HepG2 (cell line): ENCODE data around the gene ASIC3. TPM values are rescaled to one million over a fixed set of nuclear protein-coding genes. Genes with fewer than 3 reads are reported as not detected.
A peak's percentile ranks its signal among the peaks of the same experiment; 100 is the strongest.

Experiments used
- ARNTL ChIP-seq: sonication (generic); formaldehyde crosslinking; IDR thresholded peaks from 2 replicates; pipeline ENCODE4 v1.4.0; 2020; ENCODE audit warnings: mild to moderate bottlenecking, missing genetic modification reagents
- CBX1 ChIP-seq: IDR thresholded peaks from one replicate; pipeline ENCODE4 v1.6.1; 2016; ENCODE audit warnings: antibody characterized with exemption, low read depth
- DNMT3B ChIP-seq: conservative IDR thresholded peaks from 2 replicates; pipeline ENCODE4 v1.6.1; 2016; ENCODE audit warnings: missing biosample characterization, control low read depth
- FOXK1 ChIP-seq: sonication (generic); formaldehyde crosslinking; IDR thresholded peaks from 2 replicates; pipeline ENCODE4 v1.4.0; 2020; ENCODE audit warnings: low read depth, missing genetic modification reagents, borderline replicate concordance
- RAD21 ChIP-seq: fragments of 450-650 bp; formaldehyde crosslinking; IDR thresholded peaks from 2 replicates; pipeline ENCODE4 v1.5.0; 2020; ENCODE audit warnings: mild to moderate bottlenecking
- SKIL ChIP-seq: sonication (generic); formaldehyde crosslinking; IDR thresholded peaks from 2 replicates; pipeline ENCODE4 v1.8.0; 2022; ENCODE audit warnings: missing genetic modification reagents, mild to moderate bottlenecking, moderate library complexity, borderline replicate concordance
- SMAD9 ChIP-seq: sonication (generic); formaldehyde crosslinking; IDR thresholded peaks from 2 replicates; pipeline ENCODE4 v1.5.1; 2020; ENCODE audit warnings: mild to moderate bottlenecking, missing genetic modification reagents
- THRA ChIP-seq: sonication (generic); formaldehyde crosslinking; IDR thresholded peaks from 2 replicates; pipeline ENCODE4 v1.4.0; 2020; ENCODE audit warnings: missing genetic modification reagents, borderline replicate concordance
- ZNF326 ChIP-seq: sonication (generic); formaldehyde crosslinking; IDR thresholded peaks from 2 replicates; pipeline ENCODE4 v1.4.0; 2020; ENCODE audit warnings: missing genetic modification reagents, borderline replicate concordance
- ZNF331 ChIP-seq: sonication (generic); formaldehyde crosslinking; IDR thresholded peaks from 2 replicates; pipeline ENCODE4 v1.4.0; 2020; ENCODE audit warnings: missing genetic modification reagents
- ZNF446 ChIP-seq: sonication (generic); formaldehyde crosslinking; IDR thresholded peaks from 2 replicates; pipeline ENCODE4 v1.5.0; 2020; ENCODE audit warnings: mild to moderate bottlenecking, missing genetic modification reagents
- ZNF598 ChIP-seq: sonication (generic); formaldehyde crosslinking; IDR thresholded peaks from 2 replicates; pipeline ENCODE4 v1.5.1; 2020; ENCODE audit warnings: mild to moderate bottlenecking, missing genetic modification reagents, borderline replicate concordance
- ZNF652 ChIP-seq: IDR thresholded peaks from 2 replicates; pipeline ENCODE4 v1.6.1; 2016; ENCODE audit warnings: low read depth, borderline replicate concordance
- ZNF883 ChIP-seq: sonication (generic); formaldehyde crosslinking; IDR thresholded peaks from 2 replicates; pipeline ENCODE4 v1.5.1; 2020; ENCODE audit warnings: mild to moderate bottlenecking, missing genetic modification reagents; ENCODE audit errors: not compliant biosample characterization
- polyA plus RNA-seq, 8 experiments: library from polyadenylated mRNA; depleted of rRNA in 3 of 8; stranded (reverse) in 7 of 8; unstranded in 1 of 8; fragments of >200 nt; fragmentation: Illumina TruSeq in 4 of 8; extraction: Trizol in 4 of 8; gene quantifications; 2 replicates each; pipeline versions ENCODE4 v1.2.1 to v1.2.3, GENCODE V29; 2011 to 2016; ENCODE audit warnings: low read depth in 4 of 8, missing spikeins in 1 of 8, mixed read lengths in 1 of 8; ENCODE audit not compliant: insufficient read depth in 1 of 8
- total RNA-seq, 5 experiments: library from RNA; depleted of rRNA; stranded (reverse); fragments of >200 nt; fragmentation: Illumina TruSeq; extraction: Trizol; gene quantifications; 2 replicates each; pipeline ENCODE4 v1.2.3, GENCODE V29; 2016; ENCODE audit warnings: low read depth in 1 of 5
- TF ChIP-seq, protein P1 (sequence below): sonication (generic); formaldehyde crosslinking; IDR thresholded peaks from 2 replicates; pipeline ENCODE4 v1.9.0; 2021; ENCODE audit warnings: mild to moderate bottlenecking, missing genetic modification reagents
- TF ChIP-seq, protein P2 (sequence below): sonication (generic); formaldehyde crosslinking; IDR thresholded peaks from 2 replicates; pipeline ENCODE4 v1.8.1; 2023; ENCODE audit warnings: mild to moderate bottlenecking, missing genetic modification reagents, borderline replicate concordance

ASIC3 gene
- total and polyA plus RNA-seq, 2 of the 13 experiments (the other 11 are each of a cell fraction or from before 2014, with no cell fraction given) = 0.51 TPM; not detected in 1

DNA sequence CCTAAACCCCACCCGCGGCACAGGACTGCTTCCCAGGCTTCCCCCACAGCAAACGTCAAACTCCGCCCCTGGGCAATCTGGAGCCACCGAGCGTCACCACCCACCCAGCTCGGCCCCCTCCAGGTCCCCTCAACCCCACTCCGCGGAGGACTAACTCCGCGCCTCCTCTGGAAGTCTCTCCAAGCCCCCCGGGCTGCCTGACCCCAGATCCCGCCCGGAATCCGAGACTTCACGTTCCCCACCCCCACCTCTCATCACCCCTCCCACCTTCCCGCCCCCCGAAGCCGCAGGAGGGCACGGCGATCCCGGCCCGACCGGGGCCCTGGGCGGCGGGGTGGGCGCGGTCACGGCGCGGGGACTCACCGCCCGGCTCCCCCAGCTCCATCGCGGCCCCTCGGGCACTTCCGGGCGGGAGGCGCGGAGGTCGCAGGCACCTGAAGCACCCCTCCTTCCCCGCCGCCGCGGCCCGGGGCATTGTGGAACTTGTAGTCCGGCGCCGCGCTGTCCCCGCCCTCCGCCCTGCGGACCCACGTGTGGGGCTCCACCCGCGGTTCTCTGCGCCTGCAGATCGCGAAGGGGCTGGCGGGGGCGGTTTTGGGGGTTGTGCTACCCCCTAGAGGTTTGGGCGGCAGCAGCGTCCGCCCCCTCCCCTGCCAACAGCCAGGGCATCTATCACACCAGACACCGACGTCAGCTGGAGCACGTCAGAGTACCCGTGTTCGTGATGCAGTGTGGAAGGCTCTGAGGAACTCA is 34.9 kb downstream of the ASIC3 start, which contains the start of gene TMUB1 (continued):
- TF ChIP-seq ARNTL (CRISPR knock-in tag) (peak; percentile 71; the same call in 1 of the 2 replicates), SKIL (CRISPR knock-in tag) (no peak), FOXK1 (CRISPR knock-in tag) (no peak), ZNF598 (CRISPR knock-in tag) (no peak), ZNF446 (CRISPR knock-in tag) (no peak), RAD21 (CRISPR knock-in tag) (no peak), SMAD9 (CRISPR knock-in tag) (no peak), THRA (CRISPR knock-in tag) (no peak), CBX1 (no peak), ZNF326 (no peak), DNMT3B (CRISPR knock-in tag) (no peak), ZNF883 (CRISPR knock-in tag) (peak; percentile 65), ZNF331 (CRISPR knock-in tag) (no peak), ZNF652 (no peak)
- TF ChIP-seq, protein P1, sequence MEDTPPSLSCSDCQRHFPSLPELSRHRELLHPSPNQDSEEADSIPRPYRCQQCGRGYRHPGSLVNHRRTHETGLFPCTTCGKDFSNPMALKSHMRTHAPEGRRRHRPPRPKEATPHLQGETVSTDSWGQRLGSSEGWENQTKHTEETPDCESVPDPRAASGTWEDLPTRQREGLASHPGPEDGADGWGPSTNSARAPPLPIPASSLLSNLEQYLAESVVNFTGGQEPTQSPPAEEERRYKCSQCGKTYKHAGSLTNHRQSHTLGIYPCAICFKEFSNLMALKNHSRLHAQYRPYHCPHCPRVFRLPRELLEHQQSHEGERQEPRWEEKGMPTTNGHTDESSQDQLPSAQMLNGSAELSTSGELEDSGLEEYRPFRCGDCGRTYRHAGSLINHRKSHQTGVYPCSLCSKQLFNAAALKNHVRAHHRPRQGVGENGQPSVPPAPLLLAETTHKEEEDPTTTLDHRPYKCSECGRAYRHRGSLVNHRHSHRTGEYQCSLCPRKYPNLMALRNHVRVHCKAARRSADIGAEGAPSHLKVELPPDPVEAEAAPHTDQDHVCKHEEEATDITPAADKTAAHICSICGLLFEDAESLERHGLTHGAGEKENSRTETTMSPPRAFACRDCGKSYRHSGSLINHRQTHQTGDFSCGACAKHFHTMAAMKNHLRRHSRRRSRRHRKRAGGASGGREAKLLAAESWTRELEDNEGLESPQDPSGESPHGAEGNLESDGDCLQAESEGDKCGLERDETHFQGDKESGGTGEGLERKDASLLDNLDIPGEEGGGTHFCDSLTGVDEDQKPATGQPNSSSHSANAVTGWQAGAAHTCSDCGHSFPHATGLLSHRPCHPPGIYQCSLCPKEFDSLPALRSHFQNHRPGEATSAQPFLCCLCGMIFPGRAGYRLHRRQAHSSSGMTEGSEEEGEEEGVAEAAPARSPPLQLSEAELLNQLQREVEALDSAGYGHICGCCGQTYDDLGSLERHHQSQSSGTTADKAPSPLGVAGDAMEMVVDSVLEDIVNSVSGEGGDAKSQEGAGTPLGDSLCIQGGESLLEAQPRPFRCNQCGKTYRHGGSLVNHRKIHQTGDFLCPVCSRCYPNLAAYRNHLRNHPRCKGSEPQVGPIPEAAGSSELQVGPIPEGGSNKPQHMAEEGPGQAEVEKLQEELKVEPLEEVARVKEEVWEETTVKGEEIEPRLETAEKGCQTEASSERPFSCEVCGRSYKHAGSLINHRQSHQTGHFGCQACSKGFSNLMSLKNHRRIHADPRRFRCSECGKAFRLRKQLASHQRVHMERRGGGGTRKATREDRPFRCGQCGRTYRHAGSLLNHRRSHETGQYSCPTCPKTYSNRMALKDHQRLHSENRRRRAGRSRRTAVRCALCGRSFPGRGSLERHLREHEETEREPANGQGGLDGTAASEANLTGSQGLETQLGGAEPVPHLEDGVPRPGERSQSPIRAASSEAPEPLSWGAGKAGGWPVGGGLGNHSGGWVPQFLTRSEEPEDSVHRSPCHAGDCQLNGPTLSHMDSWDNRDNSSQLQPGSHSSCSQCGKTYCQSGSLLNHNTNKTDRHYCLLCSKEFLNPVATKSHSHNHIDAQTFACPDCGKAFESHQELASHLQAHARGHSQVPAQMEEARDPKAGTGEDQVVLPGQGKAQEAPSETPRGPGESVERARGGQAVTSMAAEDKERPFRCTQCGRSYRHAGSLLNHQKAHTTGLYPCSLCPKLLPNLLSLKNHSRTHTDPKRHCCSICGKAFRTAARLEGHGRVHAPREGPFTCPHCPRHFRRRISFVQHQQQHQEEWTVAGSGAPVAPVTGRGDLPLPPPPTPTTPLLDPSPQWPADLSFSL = no peak
- TF ChIP-seq, protein P2, sequence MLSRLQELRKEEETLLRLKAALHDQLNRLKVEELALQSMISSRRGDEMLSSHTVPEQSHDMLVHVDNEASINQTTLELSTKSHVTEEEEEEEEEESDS (CRISPR knock-in tag) = no peak
